Esophagus (tissue), 2 donors: ENCODE measurements around the gene SLC38A11. TPM values are rescaled to one million over a fixed set of nuclear protein-coding genes. Genes with fewer than 3 reads are reported as not detected.
"Not testable (repeated sequence)": the region's sequence is repeated elsewhere in the genome, so short reads cannot be mapped to it uniquely, and the experiment has no call there.

ENCODE experiments used
- H3K27ac ChIP-seq, 2 donors: one replicate each; pipeline ENCODE4 v1.5.1; 2013; ENCODE audit warnings: low read depth in 2 of 2, mild to moderate bottlenecking in 2 of 2, inconsistent platforms in 1 of 2, low read length in 1 of 2, moderate library complexity in 1 of 2
- H3K27me3 ChIP-seq, 2 donors: one replicate each; pipeline ENCODE4 v1.6.1; 2013; ENCODE audit warnings: low read length in 2 of 2, control low read depth in 1 of 2, mild to moderate bottlenecking in 1 of 2; ENCODE audit not compliant: insufficient read depth in 2 of 2, control insufficient read depth in 1 of 2
- H3K36me3 ChIP-seq, 2 donors: one replicate each; pipeline ENCODE4 v1.6.1; 2013; ENCODE audit warnings: low read length in 1 of 2; ENCODE audit not compliant: control insufficient read depth in 2 of 2, insufficient read depth in 2 of 2
- H3K4me1 ChIP-seq, 2 donors: one replicate each; pipeline ENCODE4 v1.6.1; 2013; ENCODE audit warnings: low read length in 1 of 2; ENCODE audit not compliant: control insufficient read depth in 2 of 2, insufficient read depth in 2 of 2
- H3K4me3 ChIP-seq, 2 donors: one replicate each; pipeline ENCODE4 v1.5.1; 2013; ENCODE audit warnings: low read length in 2 of 2, mild to moderate bottlenecking in 2 of 2, low read depth in 1 of 2, moderate library complexity in 1 of 2
- H3K9me3 ChIP-seq, 2 donors: one replicate each; pipeline ENCODE4 v1.6.1; 2013; ENCODE audit warnings: mild to moderate bottlenecking in 2 of 2, low read depth in 1 of 2, low read length in 1 of 2, moderate library complexity in 1 of 2; ENCODE audit not compliant: control insufficient read depth in 2 of 2, insufficient read depth in 1 of 2
- whole genome bisulfite sequencing, 2 donors: extraction: QIAGEN DNeasy Blood & Tissue Kit; methylation state at CpG; one replicate each; pipeline ENCODE4 v1.1.7; 2013; 5-methylcytosine and 5-hydroxymethylcytosine counted together
- polyA plus RNA-seq, 2 donors: library from polyadenylated mRNA; stranded (reverse); fragments of 200-250 nt; gene quantifications; one replicate each; pipeline ENCODE4 v1.2.3, GENCODE V29; 2013
- donor health status: healthy with polysubstance abuse.
- donor health status: Bipolar disorder and iron deficiency.

Gene SLC38A11
- polyA plus RNA-seq, 2 donors, result 0.21 to 0.41 TPM

- Histone ChIP-seq H3K9me3 (no peaks in the 10 kb centered on the region), H3K4me3 (no peak overlapping the region), H3K36me3 (no peaks in the 10 kb centered on the region), H3K4me1 (no peaks in the 10 kb centered on the region), H3K27ac (no peak overlapping the region), H3K27me3 (no peaks in the 10 kb centered on the region)
- WGBS, 2 donors, result 82 to 85% methylated on average over 2 of the region's 2 CpGs
Observed at GRCh38 chr2:164871404-164871803, 83.9 kb downstream of the SLC38A11 start.

DNA sequence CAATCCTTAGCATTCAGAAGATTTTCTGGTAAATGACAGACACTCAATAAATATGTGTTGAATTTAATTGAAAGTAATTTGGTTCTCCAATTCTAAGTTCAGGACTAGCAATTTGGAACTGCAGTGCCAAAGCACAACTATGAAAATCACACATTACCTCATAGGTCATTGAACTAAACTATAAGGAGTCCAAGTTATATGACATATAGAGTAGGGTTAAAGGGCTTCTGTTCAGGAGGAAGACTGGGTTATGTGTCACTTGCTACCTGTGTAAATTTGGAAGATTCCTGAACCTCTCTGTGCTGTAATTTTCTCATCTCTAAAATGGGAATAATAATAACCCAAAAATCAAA is 85.9 kb downstream of the SLC38A11 start:
- Histone ChIP-seq H3K4me1 (no peaks in the 10 kb centered on the region), H3K27me3 (no peaks in the 10 kb centered on the region), H3K9me3 (no peaks in the 10 kb centered on the region), H3K36me3 (no peaks in the 10 kb centered on the region), H3K27ac (no peak overlapping the region), H3K4me3 (no peak overlapping the region)

- Histone ChIP-seq H3K27me3 (no peaks in the 10 kb centered on the region), H3K4me3 (no peak overlapping the region), H3K36me3 (no peaks in the 10 kb centered on the region), H3K27ac (no peak overlapping the region), H3K4me1 (no peaks in the 10 kb centered on the region), H3K9me3 (no peaks in the 10 kb centered on the region)
- 55 to 70% methylated on average over 5 of the region's 5 CpGs for WGBS, 2 donors
Observed at GRCh38 chr2:164868563-164869419, 86.5 kb downstream of the SLC38A11 start.

DNA sequence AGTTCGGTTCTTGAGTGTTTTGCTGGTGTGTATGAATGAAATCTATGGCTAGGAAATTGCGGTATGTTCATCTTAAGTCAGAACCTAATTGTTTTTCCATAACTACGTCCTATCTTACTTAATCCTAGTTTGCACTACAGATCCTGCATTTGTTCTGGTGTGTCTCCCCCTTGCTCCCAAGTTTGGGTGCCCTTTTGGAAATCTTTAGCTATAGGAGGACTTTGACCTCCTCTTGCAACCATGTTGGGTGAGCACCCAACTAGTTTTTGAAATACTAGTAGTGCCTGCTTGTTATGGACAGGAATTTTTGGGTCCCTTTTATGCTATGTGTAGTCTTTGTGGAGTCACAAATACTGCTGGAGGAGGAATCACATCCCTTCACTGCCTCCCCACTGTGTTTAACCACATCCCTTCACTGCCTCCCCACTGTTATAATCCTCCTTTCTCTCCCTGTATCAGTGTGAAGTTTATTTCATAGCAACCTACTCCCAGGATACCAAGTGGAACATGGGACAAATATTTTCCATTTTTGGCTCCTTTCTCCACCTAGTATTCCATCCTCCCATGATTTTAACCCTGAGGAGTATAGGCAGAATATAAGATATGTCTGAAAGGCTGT is 87.4 kb downstream of the SLC38A11 start:
- Histone ChIP-seq H3K27ac (no peak overlapping the region), H3K36me3 (no peaks in the 10 kb centered on the region), H3K4me1 (no peaks in the 10 kb centered on the region), H3K9me3 (no peaks in the 10 kb centered on the region), H3K27me3 (no peaks in the 10 kb centered on the region), H3K4me3 (no peak overlapping the region)
- 55 to 59% methylated on average over 3 of the region's 3 CpGs for WGBS, 2 donors

- not testable (repeated sequence) for H3K9me3 ChIP-seq, H3K27ac ChIP-seq, H3K4me3 ChIP-seq, H3K36me3 ChIP-seq, H3K27me3 ChIP-seq, H3K4me1 ChIP-seq
- 37 to 50% methylated on average over 1 of the region's 1 CpG for WGBS, 2 donors
Observed at GRCh38 chr2:164866381-164866780, 88.9 kb downstream of the SLC38A11 start.

- no peak overlapping the region for H3K27ac ChIP-seq
- H3K36me3 ChIP-seq, result no peaks in the 10 kb centered on the region
- H3K4me3 ChIP-seq, result no peak overlapping the region
- no peaks in the 10 kb centered on the region for H3K4me1 ChIP-seq
- H3K9me3 ChIP-seq, result no peaks in the 10 kb centered on the region
- no peaks in the 10 kb centered on the region for H3K27me3 ChIP-seq
Observed at GRCh38 chr2:164860694-164861042, 94.7 kb downstream of the SLC38A11 start.

DNA sequence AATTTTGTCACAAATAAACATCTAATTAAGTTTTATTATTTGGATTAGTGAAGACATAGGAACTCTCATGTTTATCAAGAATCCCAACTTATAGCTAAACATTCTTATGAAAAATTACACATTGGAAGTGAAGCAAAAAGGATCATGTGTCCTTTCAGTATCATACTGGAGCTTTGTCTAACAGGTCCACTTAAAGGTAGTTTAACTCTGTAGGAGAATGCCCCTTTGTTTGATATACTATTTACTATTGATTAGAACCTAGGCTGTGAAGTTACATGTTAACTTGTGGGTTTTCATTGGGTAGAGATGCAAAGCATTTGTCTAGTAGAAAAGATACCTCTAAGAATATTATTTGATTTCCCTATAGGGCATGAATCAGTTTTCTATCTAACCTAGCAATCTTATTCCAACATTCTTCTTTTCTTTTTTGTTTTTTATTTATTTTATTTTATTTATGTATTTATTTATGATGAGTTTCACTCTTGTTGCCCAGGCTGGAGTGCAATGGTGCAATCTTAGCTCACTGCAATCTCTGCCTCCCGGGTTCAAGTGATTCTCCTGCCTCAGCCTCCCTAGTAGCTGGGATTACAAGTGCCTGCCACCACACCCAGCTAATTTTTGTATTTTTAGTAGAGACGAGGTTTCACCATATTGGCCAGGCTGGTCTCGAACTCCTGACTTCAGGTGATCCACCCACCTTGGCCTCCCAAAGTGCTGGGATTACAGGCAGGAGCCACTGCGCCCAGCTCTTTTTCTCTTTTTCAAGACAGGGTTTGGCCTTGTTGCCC is 95.2 kb downstream of the SLC38A11 start:
- not testable (repeated sequence) for H3K27ac ChIP-seq, H3K4me3 ChIP-seq, H3K27me3 ChIP-seq, H3K9me3 ChIP-seq, H3K36me3 ChIP-seq, H3K4me1 ChIP-seq
- 97% methylated on average over 4 of the region's 4 CpGs for WGBS, 2 donors

DNA sequence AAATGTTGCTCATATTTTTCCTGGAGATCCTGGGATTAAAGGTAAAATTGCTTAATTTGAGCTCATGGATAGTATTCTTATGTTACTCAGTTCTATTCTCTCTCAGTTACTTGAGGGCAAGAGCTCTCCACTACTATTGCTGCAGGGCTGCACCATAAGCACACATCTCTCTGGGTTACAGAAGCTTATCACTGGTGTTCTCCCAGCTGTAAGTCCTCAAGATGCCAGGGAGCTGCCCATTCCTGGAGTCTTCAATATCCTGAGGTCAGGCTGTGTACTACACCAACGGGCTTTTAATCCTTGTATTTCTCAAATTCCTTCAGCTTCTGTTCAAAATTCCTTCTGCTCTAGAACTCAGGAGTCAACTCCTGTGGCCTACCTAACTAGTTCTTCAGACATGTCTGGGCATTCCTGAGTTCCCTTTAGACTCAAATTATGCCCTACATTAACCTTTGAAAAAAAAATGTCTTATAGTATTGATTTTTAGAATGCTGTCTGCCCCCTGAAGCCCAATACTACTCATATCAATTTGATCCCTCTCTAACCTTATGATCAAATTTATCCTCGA is 96.0 kb downstream of the SLC38A11 start:
- Histone ChIP-seq H3K36me3 (no peaks in the 10 kb centered on the region), H3K4me3 (no peak overlapping the region), H3K27me3 (no peaks in the 10 kb centered on the region), H3K9me3 (no peaks in the 10 kb centered on the region), H3K4me1 (no peaks in the 10 kb centered on the region), H3K27ac (no peak overlapping the region)
- WGBS, 2 donors, result 47 to 52% methylated on average over 2 of the region's 2 CpGs

GRCh38 chr2:164852086-164852485 is 103.2 kb downstream of the SLC38A11 start:
- H3K4me3 ChIP-seq, result no peak overlapping the region
- WGBS, 2 donors, result 84 to 93% methylated on average over 4 of the region's 4 CpGs

More at GRCh38 chr2:164852086-164852485, 103.2 kb downstream of the SLC38A11 start:
- Histone ChIP-seq H3K36me3 (no peaks in the 10 kb centered on the region), H3K4me1 (no peaks in the 10 kb centered on the region), H3K9me3 (no peaks in the 10 kb centered on the region), H3K27ac (no peak overlapping the region), H3K27me3 (no peaks in the 10 kb centered on the region)
